OCI-LY3 (cell line): ENCODE measurements around the gene C4B.

Experiments
- CTCF ChIP-seq: fragments of 200-600, 300-600 bp; sonication (generic); IDR thresholded peaks from 2 replicates; pipeline ENCODE4 v1.5.1; 2014; ENCODE audit warnings: antibody characterized with exemption, low read length, low read depth
- EZH2phosphoT487 ChIP-seq: fragments of 200-600 bp; shearing (Covaris generic); IDR thresholded peaks from 2 replicates; pipeline ENCODE4 v1.6.1; 2018; ENCODE audit warnings: antibody characterized with exemption, mixed run types, low read depth

DNA sequence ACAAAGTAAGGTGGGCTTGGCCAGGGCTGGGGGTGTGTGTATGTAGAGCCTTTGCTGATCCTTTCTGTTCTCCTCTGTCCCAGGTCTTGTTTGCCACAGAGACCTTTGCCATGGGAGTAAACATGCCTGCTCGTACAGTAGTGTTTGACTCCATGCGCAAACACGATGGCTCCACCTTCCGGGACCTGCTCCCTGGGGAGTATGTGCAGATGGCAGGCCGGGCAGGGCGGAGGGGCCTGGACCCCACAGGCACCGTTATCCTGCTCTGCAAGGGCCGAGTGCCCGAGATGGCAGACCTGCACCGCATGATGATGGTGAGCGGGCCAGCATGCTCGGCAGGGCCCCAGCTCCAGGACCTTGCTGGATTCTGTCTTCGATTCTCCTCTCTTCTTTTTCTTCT is 48.9 kb upstream of the C4B start:
- TF ChIP-seq CTCF (no peak), EZH2phosphoT487 (no peak)
